ENCODE measurements around the gene JAKMIP2.

GRCh38 chr5:147590096-147590495, 192.4 kb downstream of the JAKMIP2 start:
- no peak for TF ChIP-seq KAT7 (CRISPR knock-in tag; IDR thresholded peaks at IDR 0.05; ENCODE audit: borderline replicate concordance)
- no peak for TF ChIP-seq SMAD3 (CRISPR knock-in tag; IDR thresholded peaks at IDR 0.05; ENCODE audit: borderline replicate concordance)
- no peak for TF ChIP-seq CTCF (IDR thresholded peaks at IDR 0.05)
- no peak for TF ChIP-seq E2F5 (CRISPR knock-in tag; IDR thresholded peaks at IDR 0.05)
- TF ChIP-seq NFE2L1 (CRISPR knock-in tag; IDR thresholded peaks at IDR 0.05): no peak
- TF ChIP-seq AR (CRISPR knock-in tag; IDR thresholded peaks at IDR 0.05): no peak
- no peak for TF ChIP-seq JUN (CRISPR knock-in tag; IDR thresholded peaks at IDR 0.05)
- TF ChIP-seq MLX (CRISPR knock-in tag; IDR thresholded peaks at IDR 0.05): no peak
- TF ChIP-seq ELF4 (CRISPR knock-in tag; IDR thresholded peaks at IDR 0.05; ENCODE audit: low read depth): no peak
- TF ChIP-seq CREB1 (CRISPR knock-in tag; IDR thresholded peaks at IDR 0.05): no peak
- no peak for TF ChIP-seq MAX (CRISPR knock-in tag; IDR thresholded peaks at IDR 0.05)
